GM19452 (cell line): ENCODE measurements around the gene CERKL.

Experiments
- ATAC-seq: cut with Tn5 transposase; IDR thresholded peaks from one replicate; pipeline ENCODE4 v1.9.1; 2021; ENCODE audit not compliant: unreplicated experiment

Gene CERKL

GRCh38 chr2:181578829-181579228 is 78.1 kb downstream of the CERKL start:
- ATAC-seq: peak; percentile 47

DNA sequence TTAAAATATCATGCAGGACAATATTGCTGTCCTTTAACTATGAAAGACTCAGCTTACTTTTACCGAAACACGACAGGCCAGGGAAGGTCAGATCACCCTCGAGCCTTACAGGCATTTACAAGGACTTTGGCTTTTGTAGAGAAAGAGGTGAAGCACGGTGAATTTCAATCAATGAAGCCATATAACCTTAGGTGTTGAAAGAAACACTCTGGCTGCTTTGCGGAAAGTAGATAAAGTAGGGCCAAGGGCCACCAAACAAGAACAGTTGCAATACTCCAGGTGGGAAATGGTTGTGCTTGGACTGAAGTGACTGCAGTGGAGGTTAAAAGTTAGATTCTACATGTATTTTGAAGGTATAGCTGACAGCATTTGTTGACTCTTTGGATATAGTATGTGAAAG is 80.5 kb downstream of the CERKL start:
- ATAC-seq: no peak

- ATAC-seq: no peak
Observed at GRCh38 chr2:181575650-181576025, 81.3 kb downstream of the CERKL start.

- no peak for ATAC-seq
Observed at GRCh38 chr2:181575024-181575649, 81.8 kb downstream of the CERKL start.

DNA sequence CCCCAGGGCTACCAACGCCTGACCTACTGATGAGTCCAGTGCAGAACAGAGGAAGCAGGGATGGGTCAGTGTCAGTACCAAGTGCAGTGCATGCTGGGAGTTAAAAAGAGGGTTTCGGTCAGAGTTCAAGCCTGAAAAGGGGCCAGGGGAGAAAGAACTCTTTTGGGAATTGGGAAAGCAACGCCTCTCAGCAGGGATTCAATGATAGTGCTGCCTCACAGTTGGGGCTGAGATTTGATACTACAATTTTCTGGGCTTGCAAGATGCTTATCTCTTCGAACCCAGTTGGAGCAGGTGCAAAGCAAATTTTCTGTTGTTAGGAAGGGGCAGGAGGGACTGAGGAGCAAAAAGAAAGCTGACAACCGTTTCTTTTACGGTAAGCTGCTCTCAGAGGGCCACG is 82.6 kb downstream of the CERKL start:
- no peak for ATAC-seq

DNA sequence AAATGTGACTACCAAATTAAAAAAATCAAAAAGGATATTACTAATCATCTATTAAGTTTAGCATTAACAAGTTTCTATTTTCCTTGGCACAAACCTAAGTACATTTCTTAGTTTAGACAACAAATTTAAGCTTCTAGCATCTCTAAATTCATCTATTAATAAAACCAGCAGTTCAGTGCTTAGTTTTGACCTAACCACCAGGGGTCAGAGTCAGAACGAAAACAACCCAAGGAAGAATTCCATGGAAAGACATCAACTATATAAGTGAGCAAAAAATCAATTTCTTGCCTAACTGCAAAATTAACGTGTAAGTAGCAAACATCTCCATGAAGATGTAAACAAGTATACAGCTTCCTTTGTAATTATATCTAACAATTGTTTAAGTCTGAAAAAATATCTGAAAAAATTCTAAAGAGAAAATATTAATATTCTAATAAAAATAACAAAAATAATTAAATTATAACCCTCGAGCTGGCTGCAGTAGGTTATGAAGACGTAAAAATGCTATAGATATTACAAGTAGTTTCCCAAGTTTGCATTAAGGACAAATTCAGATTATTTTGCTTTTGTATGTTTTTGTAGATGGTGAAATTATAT is 83.7 kb downstream of the CERKL start:
- ATAC-seq: no peak

- ATAC-seq: no peak
Observed at GRCh38 chr2:181570833-181571661, 85.9 kb downstream of the CERKL start.

DNA sequence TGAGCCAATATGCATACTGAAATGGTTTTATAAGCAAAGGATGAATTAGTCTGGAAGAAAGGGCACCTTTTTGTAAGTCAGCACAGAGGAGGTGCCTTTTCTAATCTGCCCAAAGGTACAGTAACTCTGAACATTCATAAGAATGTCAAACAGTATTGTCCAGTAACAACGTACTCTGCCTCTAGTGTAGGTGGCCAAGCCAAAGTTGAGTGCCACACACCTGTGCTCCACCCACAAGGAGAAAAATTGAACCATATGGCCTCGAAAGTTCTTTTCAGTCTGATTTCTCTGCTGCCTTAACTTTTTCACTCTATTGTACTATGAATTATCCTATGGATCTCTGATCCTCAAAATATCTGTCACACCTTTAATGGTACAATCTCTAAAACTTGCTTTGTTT is 86.8 kb downstream of the CERKL start:
- ATAC-seq: no peak

GRCh38 chr2:181566334-181567032 is 90.4 kb downstream of the CERKL start:
- ATAC-seq: no peak

DNA sequence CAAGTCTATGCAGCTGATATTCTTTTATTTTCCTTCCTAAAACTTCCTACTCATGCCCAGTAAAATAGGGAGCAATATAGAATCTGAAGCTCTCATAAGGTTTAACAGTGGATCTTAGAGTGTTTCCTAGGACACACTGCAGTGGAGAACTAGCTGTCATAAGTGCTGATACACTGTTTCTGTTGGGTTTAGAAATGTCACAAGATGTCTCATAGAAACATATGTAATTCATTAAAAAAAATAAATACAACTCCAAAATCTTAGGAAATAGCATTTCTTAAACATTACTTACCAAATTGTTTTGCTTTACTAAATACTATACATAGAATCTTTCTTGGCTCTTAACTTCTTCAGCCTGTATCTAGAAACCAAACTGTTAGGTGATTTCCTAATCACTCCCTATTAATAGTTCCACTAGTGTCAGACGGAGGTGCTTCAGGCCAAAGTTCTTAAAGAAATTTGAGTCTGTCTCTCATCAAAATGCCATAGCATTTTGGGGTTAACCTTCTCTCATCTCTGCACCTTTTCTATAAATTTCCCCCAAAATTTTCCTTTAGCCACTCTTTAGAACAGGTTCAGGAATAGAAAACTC is 93.7 kb downstream of the CERKL start:
- ATAC-seq: no peak

GRCh38 chr2:181558371-181558770 is 98.5 kb downstream of the CERKL start:
- ATAC-seq: no peak

DNA sequence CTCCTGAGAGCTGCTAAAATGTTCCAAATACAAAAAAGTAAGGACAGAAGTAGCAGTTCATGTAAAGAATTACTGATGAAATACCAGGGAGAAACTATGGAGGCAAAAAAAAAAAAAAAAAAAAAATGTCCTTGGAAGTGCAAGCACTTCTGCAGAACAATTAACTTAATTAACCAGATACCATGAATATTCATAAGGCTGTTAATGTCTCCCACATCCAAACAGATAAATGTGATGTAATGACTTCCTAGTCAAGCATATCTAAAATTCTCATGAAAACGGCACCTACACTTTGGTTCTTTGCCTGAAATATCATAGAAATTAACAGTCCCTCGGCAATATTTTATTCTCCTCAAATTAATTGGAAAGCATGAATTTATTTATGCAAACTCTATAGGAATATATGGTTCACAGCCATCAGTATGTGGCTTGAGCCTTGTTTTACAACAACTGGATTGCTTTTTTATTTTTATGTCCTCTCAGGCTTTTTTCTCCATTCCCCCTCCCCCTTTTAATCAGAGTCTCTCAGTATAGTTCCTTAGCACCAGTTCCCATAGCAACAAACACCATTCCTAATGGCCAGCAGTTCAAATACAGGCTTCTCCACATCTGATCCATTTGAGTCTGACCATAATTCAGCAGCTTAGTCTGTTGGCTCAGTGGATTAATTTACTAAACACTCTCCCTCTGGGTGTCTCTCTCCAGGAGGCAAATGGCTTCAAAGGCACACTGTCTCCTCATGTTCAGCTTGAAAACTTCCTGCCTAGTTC is 102.7 kb downstream of the CERKL start:
- ATAC-seq: no peak

GRCh38 chr2:181553244-181553643 is 103.7 kb downstream of the CERKL start:
- no peak for ATAC-seq

DNA sequence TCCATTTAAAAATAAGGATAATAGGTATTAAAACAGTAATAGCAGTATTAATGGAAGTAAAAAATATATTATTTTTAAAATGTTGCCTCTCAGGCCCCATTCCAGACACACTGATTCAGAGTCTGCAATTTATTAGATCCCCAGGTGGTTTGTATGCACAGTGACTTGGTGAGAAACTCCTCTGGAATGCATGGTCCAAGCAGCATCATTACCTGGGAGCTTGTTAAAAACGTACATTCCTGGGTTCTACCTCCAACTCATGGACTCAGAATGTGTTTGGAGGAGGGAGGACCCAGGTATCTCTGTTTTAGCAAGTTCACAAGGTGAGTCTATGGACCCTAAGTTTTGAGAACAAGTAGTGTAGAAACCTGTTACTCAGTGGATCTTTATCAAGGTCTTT is 104.1 kb downstream of the CERKL start:
- no peak for ATAC-seq

GRCh38 chr2:181546086-181546485 is 110.8 kb downstream of the CERKL start:
- ATAC-seq: no peak

GRCh38 chr2:181542170-181542569 is 114.7 kb downstream of the CERKL start:
- ATAC-seq: no peak

GRCh38 chr2:181540421-181540820 is 116.5 kb downstream of the CERKL start:
- ATAC-seq: no peak

DNA sequence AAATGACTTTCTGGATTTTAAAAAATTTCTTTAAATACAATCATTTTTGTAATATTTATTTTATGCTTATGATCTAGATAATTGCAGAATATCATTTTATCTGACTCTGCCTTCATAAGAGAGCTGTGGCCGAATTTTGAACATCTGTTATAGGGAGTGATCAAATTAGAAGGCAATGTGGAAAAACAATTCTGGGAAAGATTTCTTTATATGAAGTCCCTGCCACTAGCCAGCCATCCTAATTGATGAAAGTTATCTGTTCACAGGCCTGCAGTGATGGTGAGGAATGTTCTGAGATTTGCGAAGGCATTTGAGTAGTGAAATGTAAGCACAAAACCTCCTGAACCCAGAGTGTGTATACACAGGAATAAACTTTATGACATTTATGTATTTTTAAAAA is 120.2 kb downstream of the CERKL start:
- ATAC-seq: no peak

DNA sequence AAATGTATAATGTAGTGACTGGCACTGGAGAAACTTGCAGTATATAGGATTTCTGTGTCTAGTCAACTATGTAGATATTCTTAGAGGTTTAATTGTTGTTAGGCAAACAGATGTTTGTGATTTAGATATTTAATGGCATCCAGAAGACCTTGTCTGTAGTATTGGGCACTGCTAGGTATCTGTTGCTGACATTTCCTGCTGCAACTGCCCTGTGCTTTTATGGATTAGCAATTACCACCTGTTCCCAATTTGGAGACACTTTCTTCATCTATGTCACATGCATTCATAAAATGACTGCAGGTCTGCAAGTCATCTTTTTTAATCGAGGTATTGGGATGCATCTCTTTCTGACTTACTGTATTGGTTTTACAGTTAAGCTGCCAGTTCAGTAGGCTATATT is 128.5 kb downstream of the CERKL start:
- no peak for ATAC-seq

GRCh38 chr2:181527058-181527457 is 129.8 kb downstream of the CERKL start:
- ATAC-seq: no peak

DNA sequence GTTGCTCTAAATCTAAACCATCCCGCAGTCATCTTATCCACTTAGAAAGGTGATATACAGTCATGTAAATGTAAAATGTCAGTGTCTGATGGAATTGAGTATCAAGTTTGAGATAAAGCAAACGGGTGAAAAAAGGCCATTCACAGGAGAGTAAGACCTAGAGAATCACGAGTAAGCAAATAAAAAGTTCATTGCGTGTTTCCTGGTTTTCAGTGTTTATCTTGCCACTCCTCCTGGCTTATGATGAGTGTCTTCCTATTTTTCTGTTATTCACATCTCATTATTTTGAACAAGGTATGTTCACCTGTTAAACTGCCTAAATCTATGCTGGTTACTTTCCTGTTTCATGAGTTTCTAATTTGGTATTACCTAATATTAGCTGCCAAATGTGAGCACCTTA is 130.9 kb downstream of the CERKL start:
- no peak for ATAC-seq
